CD4-positive, alpha-beta T cell treated with Interferon alpha-2 for 1 hour (primary cell): Measurements from ENCODE around the gene MGMT.

Source experiments
- DNase-seq, 2 donors: peaks; one replicate each; pipeline ENCODE4 v3.0.0-alpha.2; 2020 to 2022

Gene MGMT

DNA sequence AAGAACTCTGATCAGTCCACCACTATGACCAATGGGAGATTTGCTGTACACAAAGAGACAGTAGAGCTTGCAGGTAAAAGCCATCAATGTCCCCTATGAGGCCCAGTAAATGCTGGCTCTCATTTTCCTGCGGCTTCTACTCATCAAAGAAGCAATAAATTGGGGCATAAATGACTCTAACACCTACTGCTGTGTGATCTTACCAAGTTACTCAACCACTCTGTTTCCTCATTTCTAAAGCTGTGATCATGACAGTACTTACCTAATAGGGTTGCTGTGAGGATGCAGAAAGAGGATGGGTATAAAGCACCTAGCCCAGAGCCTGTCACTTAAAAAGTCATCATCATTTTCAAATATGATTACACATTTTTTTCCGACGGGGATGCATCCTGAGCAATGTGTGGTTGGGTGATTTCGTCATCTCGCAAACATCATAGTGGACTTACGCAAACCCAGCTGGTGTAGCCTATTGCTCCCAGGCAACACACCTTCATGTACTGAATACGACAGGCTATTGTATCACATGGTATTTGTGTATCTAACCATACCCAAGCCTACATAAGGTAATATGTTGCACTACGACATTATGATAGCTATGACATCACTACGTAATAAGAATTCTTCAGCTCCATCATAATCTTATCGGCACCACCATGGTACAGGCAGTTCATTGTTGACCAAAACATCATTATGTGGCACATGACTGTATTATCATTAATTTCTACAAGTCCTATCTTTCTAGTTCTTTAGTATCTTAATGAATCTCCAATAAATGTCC, 7.1 kb upstream of the MGMT start:
- DNase-seq: no peak

DNA sequence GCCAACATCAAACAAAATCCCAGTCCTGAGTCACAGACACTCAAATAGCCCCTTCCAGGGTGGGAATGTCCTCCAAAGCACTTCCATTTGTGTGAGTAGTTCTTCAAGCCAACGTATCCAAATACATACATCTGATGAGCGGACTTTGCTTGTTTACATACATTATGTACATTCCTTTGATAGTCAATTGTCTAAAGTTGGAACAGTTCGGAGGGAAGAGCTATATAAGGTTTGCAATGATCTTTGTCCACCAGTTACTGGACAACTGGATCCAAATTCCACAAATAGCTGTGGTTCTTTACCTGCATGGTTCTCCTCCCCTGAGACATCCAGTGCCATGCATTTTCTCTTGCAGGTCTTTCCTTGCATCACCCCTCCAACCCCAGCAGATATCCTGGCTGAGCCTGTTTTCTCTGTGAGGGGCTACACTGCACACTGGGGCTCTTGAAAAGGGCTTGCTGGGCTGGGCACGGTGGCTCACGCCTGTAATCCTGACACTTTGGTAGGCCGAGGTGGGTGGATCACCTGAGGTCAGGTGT, 4.7 kb upstream of the MGMT start:
- DNase-seq: no peak

DNA sequence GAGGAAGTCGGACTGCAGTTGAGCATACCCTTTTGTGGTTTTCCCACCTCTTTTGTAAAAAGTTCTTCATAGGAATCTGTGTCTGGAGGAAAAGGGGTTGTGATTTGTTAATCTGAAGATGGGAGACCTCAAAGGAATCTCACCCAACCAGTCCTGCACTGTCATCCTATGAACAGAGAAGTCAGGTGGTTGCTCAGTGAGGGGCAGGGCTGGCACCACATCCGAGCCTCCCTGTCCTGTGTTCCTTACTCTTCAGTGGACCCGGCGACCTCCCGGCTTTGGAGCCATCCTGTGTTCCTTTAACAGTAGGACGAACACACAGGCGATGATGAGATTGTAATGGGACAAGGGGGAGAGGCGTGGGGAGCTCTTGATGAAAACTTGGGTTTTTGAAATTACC, 2.8 kb upstream of the MGMT start:
- DNase-seq: no peak

DNA sequence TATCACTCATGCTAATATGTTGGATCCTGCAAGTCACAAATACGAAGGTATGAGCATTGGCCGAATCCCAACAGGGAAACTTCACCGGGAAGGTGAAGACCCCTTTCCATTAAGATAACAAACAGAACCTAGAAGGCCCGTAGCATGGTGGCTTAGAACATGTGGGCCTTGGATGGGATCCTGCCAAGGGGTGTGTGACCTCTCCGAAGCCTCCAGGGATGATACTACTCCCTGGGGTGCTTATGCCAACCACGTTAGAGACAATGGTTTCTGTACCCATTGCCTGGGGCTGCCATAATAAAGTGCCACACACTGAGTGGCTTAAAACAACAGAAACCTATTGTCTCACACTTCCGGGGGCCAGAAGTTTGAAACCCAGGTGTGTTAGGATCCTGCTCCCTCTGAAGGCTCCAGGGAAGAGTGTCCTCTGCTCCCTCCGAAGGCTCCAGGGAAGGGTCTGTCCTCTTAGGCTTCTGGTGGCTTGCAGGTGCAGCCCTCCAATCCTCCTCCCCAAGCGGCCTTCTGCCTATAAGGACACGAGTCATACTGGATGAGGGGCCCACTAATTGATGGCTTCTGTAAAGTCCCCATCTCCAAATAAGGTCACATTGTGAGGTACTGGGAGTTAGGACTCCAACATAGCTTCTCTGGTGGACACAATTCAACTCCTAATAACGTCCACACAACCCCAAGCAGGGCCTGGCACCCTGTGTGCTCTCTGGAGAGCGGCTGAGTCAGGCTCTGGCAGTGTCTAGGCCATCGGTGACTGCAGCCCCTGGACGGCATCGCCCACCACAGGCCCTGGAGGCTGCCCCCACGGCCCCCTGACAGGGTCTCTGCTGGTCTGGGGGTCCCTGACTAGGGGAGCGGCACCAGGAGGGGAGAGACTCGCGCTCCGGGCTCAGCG, 992 bp upstream of the MGMT start:
- DNase-seq: no peak

DNA sequence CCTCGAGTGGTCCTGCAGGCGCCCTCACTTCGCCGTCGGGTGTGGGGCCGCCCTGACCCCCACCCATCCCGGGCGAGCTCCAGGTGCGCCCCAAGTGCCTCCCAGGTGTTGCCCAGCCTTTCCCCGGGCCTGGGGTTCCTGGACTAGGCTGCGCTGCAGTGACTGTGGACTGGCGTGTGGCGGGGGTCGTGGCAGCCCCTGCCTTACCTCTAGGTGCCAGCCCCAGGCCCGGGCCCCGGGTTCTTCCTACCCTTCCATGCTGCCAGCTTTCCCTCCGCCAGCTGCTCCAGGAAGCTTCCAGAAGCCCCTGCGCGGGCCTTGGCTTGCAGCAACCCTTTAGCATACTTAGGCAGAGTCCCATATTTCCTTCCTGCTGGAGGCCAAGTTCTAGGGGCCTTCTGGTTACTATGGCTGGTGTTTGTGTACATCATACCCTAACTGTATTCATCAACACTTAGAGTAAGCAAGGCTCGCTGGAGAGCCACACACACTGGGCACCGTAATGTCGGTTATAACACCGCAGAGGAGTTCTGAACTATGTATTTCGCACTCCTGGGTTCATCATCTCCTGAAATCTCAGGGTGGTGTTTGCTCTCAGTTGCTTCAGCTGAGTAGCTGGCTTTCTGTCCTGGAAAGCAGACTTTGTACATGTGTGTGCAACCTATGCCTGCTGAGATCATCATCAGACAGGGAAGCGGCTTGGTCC, 471 bp downstream of the MGMT start:
- no peak for DNase-seq

DNA sequence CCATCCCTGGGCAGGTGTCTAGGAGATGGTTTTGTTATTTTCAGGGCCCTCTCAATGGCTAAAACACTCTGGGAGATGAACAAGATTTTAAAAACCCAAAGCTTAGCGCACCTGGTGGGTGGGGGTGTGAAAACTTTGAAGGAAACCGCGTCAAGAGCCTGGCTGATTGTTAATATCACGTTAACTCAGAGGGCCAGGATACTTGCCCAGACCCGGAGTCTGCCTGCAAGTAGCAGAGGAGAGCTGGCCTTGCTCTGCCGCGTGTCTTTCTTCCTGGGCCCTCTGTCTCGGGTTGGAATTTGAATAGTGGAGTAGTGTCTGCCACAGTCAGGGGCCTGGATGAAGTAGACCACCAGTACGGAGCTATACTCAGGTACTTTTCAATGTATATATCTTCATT, 1.1 kb downstream of the MGMT start:
- no peak for DNase-seq

DNA sequence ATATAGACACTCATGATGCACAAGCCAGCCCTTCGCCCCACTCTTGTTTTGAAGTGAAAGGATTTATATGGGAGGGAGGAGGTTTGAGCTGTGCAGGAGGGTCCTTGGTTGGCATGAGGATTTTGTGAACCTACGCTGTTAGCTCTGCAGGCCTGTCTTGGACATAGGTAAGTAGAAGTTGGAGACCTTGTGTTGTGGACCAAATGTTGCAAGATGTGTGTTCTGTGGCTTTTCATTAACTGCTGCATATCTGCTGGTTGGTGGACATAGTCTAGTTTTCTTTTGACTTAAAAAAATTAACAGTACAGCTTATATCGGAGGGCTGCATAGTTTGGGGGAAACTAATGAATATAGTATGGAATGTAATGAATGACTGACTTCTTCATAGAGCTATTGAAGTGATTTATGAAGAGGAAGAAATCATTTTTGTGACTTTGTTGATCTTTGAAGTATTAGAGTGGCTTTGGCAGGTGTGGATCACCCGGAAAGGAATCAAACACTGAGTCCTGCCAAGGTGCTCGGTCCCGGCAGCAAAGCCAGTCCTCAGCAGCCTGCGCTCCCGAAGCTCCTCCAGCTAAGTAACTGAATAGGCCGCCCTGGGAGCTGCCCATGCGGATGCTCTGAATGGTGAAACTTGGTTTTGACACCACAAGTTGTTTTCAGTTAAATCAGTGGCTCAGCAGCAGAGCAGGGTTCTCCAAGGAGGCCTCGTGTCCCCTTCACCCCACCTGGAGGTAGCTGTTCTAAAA, 3.2 kb downstream of the MGMT start:
- DNase-seq: no peak

DNA sequence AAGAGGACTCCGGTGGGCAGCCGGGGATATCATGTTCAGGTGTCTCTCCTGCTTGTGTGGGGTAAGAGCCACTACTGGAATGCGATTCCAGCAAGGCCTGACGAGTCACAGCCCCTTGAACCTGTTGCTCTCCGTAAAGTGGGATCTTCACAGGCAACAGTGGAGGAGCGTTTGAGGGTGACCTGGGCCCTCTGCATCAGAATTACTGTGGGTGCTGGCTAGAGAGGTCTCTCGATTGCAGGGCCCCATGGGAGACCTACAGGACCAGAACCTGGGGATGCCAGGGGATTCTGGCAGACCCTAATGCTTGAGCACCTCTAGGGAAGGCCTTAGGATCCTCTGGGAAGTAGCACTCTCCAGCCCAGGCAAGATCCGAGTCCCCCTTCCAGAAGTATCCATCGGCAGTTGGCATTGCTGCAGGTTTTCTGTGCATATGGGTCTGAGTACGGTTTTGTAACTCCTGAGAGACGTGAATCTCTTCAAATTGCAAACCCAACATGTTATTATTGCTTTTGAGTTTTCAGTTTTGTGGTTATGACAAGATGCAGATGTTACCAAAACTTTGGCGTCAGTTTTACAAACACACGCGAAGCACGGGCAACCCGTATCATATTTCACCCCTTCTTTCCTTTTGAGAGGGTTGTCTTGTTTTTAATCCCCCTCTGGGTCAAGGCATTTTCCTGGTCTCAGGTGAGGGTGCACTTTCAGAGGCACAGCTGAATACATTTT, 4.6 kb downstream of the MGMT start:
- DNase-seq: no peak

GRCh38 chr10:129472696-129473555, 5.9 kb downstream of the MGMT start:
- DNase-seq: no peak

DNA sequence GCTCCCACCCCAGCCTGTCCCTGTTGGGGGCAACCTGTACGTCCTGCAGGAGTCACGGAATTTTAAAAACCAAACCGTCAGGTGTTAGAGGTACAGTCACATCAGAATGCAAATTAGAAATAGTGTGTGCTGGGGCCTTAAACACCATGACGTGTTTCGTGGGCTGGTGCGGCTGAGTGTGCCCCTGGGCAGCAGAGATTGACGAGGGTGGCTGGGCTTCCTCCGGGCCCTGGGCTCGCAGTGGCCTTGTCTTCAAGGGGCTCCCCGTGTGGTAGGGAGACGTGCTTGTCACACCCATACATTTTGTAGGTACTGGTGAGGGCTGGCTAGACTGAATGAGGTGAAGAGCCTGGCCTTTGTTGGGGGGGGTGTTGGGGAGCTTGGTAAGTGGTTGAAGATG, 7.6 kb downstream of the MGMT start:
- DNase-seq: no peak

DNA sequence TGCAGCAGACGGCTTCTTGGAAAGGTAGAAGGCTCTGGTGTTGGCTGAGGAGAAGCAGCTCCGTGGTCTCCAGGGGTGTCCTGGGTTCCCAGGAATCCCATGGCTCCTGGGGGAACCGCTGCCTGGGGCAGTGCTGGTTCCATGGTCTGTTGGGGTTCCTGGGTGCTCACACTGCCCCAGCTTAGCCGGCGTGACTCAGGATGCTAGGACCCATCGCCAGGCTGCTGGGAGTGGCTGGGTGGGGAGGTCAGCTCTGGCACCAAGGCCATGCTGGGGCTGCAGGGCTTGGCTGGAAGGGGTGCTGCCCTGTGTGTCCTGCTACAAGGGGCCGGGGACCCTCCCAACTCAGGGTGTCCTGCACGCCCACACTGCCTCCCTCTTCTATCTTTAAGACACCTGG, 9.4 kb downstream of the MGMT start:
- DNase-seq: no peak

DNA sequence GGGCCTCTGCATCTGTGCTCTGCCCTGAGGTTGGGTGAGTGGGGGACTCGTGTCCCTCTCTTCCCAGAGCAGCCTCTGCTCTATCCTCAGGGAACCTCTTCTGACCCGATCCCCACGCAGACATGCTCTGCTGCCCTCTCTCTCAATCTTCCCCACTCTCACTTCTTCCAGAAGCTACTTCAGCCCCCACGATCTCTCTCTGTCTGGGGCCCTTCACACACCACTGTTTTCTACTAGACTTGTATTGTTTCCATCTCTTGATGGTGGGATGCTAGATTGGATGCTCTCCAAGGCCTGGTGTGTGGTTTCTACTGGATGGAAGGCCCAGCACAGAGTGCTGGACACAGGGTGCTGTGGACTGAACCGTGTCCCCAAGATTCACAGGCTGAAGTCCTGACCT, 10.0 kb downstream of the MGMT start:
- no peak for DNase-seq

- DNase-seq: no peak
These were observed 14.6 kb downstream of the MGMT start for GRCh38 chr10:129481641-129482040.

DNA sequence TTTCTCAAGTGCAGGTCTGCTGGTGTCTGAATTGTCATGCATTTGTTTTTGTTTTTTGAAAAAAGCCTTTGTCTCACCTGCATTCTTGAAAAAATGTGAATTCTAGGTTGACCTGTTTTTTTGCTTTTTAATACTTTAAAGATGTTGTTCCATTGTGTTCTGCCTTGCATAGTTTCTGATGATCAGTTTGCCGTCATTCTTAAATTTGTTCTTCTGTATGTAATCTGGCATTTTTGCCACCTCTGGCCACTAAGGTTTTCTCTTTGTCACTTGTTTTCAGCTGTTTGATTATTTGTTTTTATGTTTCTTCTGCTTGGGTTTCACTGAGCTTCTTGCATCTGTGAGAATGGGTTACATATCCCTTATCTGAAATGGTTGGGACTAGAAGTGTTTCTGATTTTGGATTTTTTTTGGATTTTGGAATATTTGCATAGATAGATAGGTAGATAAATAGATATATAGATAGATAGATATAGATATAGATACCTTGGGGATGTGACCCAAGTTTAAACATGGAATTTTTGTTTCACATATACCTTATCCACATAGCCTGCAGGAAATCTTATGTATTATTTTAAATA, 16.5 kb downstream of the MGMT start:
- no peak for DNase-seq

GRCh38 chr10:129486805-129487204, 19.8 kb downstream of the MGMT start:
- DNase-seq: no peak

GRCh38 chr10:129491123-129491734, 24.2 kb downstream of the MGMT start:
- DNase-seq: no peak

GRCh38 chr10:129494176-129494575, 27.1 kb downstream of the MGMT start:
- DNase-seq: no peak

DNA sequence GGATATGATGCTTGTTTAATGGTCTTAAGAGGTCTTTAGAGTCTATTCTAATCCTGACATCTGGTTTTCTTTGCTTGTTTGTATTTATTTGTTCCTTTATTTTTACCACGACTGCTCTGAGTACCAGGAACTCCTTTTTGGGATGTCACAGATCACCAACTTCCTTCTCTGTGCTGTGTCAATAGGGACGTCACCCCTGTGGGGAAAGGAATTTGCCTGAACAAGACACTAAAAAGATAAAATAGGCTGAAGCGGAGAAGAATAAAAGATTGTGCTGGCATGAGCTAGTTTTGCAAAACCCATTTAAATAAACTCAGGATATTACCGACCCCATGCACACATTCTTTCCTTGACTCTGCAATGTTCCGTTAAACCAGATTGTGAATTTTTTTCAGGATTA, 27.7 kb downstream of the MGMT start:
- DNase-seq: no peak

DNA sequence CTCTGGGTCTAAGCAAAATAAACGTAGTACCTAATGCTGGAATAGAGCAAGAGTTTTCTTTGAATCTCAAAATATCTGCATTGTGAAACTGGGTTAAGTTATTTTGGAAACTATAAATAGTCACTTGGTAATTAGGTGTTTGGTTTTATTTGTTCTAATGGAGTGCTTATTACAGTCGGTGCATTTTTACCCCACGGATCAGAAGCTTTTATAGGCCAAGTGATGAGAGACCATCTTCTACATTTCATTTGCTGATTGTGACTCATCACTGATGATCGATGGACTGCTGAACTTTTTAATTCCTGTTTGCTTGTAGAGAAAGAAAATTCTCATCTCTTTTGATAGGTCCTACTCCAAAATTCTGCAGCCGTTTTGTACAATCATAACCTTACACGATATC, 28.2 kb downstream of the MGMT start:
- DNase-seq: no peak

- DNase-seq: no peak
These were observed 28.7 kb downstream of the MGMT start for GRCh38 chr10:129495698-129496097.
